HEK293 (cell line): Measurements from ENCODE around the gene CEP120.

Source experiments
- CTCF ChIA-PET: fragments of 350-600 bp; formaldehyde crosslinking; extraction: SDS; loops from one replicate; lab custom pipeline; 2021; ENCODE audit warnings: antibody characterized with exemption; lab: Yijun Ruan, JAX
- POLR2A ChIA-PET: fragments of 300-600 bp; formaldehyde crosslinking; extraction: SDS; loops from one replicate; lab custom pipeline; 2020; ENCODE audit warnings: antibody characterized with exemption, inconsistent platforms; lab: Yijun Ruan, JAX
- H3K27ac ChIP-seq: fragments of 200-500 bp; sonication (Bioruptor generic); 2 replicates; pipeline ENCODE4 v1.5.1; 2014; ENCODE audit warnings: low read depth, low read length, control low read depth, inconsistent platforms; ENCODE audit errors: extremely low read depth
- H3K36me3 ChIP-seq, 2 experiments: fragments of 200-500 bp in 1 of 2; sonication (Bioruptor generic) in 1 of 2; 1 replicate in 1 of 2; 2 replicates in 1 of 2; pipeline ENCODE4 v1.5.1; 2014 to 2017; ENCODE audit warnings: inconsistent platforms in 2 of 2, low read length in 2 of 2; ENCODE audit not compliant: control insufficient read depth in 2 of 2, insufficient read depth in 1 of 2
- H3K4me1 ChIP-seq: fragments of 200-500 bp; sonication (Bioruptor generic); 2 replicates; pipeline ENCODE4 v1.5.1; 2014; ENCODE audit warnings: mild to moderate bottlenecking, low read length, inconsistent platforms; ENCODE audit not compliant: control insufficient read depth, insufficient read depth
- H3K4me3 ChIP-seq: 2 replicates; pipeline ENCODE4 v1.5.1; 2011; ENCODE audit warnings: low read depth, mild to moderate bottlenecking, control low read depth, low read length, moderate library complexity
- H3K9me3 ChIP-seq: fragments of 200-500 bp; sonication (Bioruptor generic); 2 replicates; pipeline ENCODE4 v1.5.1; 2014; ENCODE audit warnings: low read depth, low read length, inconsistent platforms; ENCODE audit not compliant: control insufficient read depth, insufficient read depth
- BCL6B ChIP-seq: fragments of 450-650 bp; formaldehyde crosslinking; IDR thresholded peaks from 2 replicates; pipeline ENCODE4 v1.5.1; 2017; ENCODE audit warnings: missing biosample characterization, missing genetic modification characterization
- MZF1 ChIP-seq: fragments of 450-650 bp; formaldehyde crosslinking; IDR thresholded peaks from 2 replicates; pipeline ENCODE4 v1.5.1; 2017; ENCODE audit warnings: missing biosample characterization, missing genetic modification characterization, borderline replicate concordance
- OVOL3 ChIP-seq: fragments of 450-650 bp; formaldehyde crosslinking; IDR thresholded peaks from 2 replicates; pipeline ENCODE4 v1.5.1; 2016; ENCODE audit warnings: missing biosample characterization, missing genetic modification characterization
- ZBTB17 ChIP-seq: fragments of 450-650 bp; formaldehyde crosslinking; IDR thresholded peaks from 2 replicates; pipeline ENCODE4 v1.5.1; 2016; ENCODE audit warnings: missing biosample characterization, missing genetic modification characterization
- ZBTB21 ChIP-seq: fragments of 450-650 bp; formaldehyde crosslinking; IDR thresholded peaks from 2 replicates; pipeline ENCODE4 v1.5.1; 2017; ENCODE audit warnings: missing biosample characterization, missing genetic modification characterization
- ZFHX2 ChIP-seq: fragments of 450-650 bp; formaldehyde crosslinking; conservative IDR thresholded peaks from 2 replicates; pipeline ENCODE4 v1.5.1; 2016; ENCODE audit warnings: missing biosample characterization, missing genetic modification characterization
- ZFP37 ChIP-seq: fragments of 450-650 bp; formaldehyde crosslinking; IDR thresholded peaks from 2 replicates; pipeline ENCODE4 v1.5.1; 2016; ENCODE audit warnings: missing biosample characterization, missing genetic modification characterization
- ZFP41 ChIP-seq: fragments of 450-650 bp; formaldehyde crosslinking; IDR thresholded peaks from 2 replicates; pipeline ENCODE4 v1.5.1; 2016; ENCODE audit warnings: missing biosample characterization, missing genetic modification characterization, borderline replicate concordance
- ZNF132 ChIP-seq: fragments of 450-650 bp; formaldehyde crosslinking; IDR thresholded peaks from 2 replicates; pipeline ENCODE4 v1.5.1; 2017; ENCODE audit warnings: missing biosample characterization, missing genetic modification characterization, borderline replicate concordance
- ZNF18 ChIP-seq: fragments of 450-650 bp; formaldehyde crosslinking; IDR thresholded peaks from 2 replicates; pipeline ENCODE4 v1.5.1; 2016; ENCODE audit warnings: missing biosample characterization, missing genetic modification characterization
- ZNF26 ChIP-seq: fragments of 450-650 bp; formaldehyde crosslinking; IDR thresholded peaks from 2 replicates; pipeline ENCODE4 v1.5.1; 2016; ENCODE audit warnings: missing biosample characterization, missing genetic modification characterization
- ZNF366 ChIP-seq: fragments of 450-650 bp; formaldehyde crosslinking; conservative IDR thresholded peaks from 2 replicates; pipeline ENCODE4 v1.5.1; 2016; ENCODE audit warnings: missing biosample characterization, missing genetic modification characterization
- ZNF518A ChIP-seq: fragments of 450-650 bp; formaldehyde crosslinking; conservative IDR thresholded peaks from 2 replicates; pipeline ENCODE4 v1.5.1; 2016; ENCODE audit warnings: low read depth, missing biosample characterization, missing genetic modification characterization
- ZNF596 ChIP-seq: fragments of 450-650 bp; IDR thresholded peaks from 2 replicates; pipeline ENCODE4 v1.5.0; 2018; ENCODE audit warnings: missing biosample characterization, mild to moderate bottlenecking, missing genetic modification characterization, moderate library complexity
- ZNF626 ChIP-seq: fragments of 450-650 bp; sonication (Bioruptor Pico); formaldehyde crosslinking; IDR thresholded peaks from 2 replicates; pipeline ENCODE4 v1.5.1; 2018; ENCODE audit warnings: missing biosample characterization, missing genetic modification characterization, inconsistent platforms
- ZNF645 ChIP-seq: fragments of 450-650 bp; formaldehyde crosslinking; IDR thresholded peaks from 2 replicates; pipeline ENCODE4; 2016; ENCODE audit warnings: missing biosample characterization, missing genetic modification characterization
- ZNF660 ChIP-seq: fragments of 450-650 bp; IDR thresholded peaks from 2 replicates; pipeline ENCODE4 v1.5.1; 2018; ENCODE audit warnings: missing biosample characterization, mild to moderate bottlenecking, missing genetic modification characterization
- ZNF692 ChIP-seq: fragments of 450-650 bp; formaldehyde crosslinking; IDR thresholded peaks from 2 replicates; pipeline ENCODE4 v1.5.1; 2016; ENCODE audit warnings: missing biosample characterization, missing genetic modification characterization
- ZNF785 ChIP-seq: fragments of 450-650 bp; formaldehyde crosslinking; IDR thresholded peaks from 2 replicates; pipeline ENCODE4 v1.5.1; 2016; ENCODE audit warnings: missing biosample characterization, missing genetic modification characterization
- ZSCAN30 ChIP-seq: fragments of 450-650 bp; IDR thresholded peaks from 2 replicates; pipeline ENCODE4 v1.5.1; 2018; ENCODE audit warnings: missing biosample characterization, mild to moderate bottlenecking, missing genetic modification characterization, moderate library complexity

CEP120 gene

GRCh38 chr5:123351820-123352219, 71.4 kb downstream of the CEP120 start (continued):
- no peak for TF ChIP-seq ZNF692 (tag by site-specific recombination)
- TF ChIP-seq ZFP41 (tag by site-specific recombination) = no peak

GRCh38 chr5:123351240-123351639, 72.0 kb downstream of the CEP120 start:
- ChIA-PET POLR2A (no interaction called here), CTCF (no interaction called here)
- TF ChIP-seq ZNF596 (tag by site-specific recombination) (no peak), ZNF626 (tag by site-specific recombination) (no peak), ZNF518A (tag by site-specific recombination) (no peak), ZNF366 (tag by site-specific recombination) (no peak), ZBTB17 (tag by site-specific recombination) (no peak), ZNF785 (tag by site-specific recombination) (no peak), ZSCAN30 (tag by site-specific recombination) (no peak), ZNF26 (tag by site-specific recombination) (no peak), MZF1 (tag by site-specific recombination) (no peak), ZBTB21 (tag by site-specific recombination) (no peak), BCL6B (tag by site-specific recombination) (no peak), ZNF660 (no peak), ZNF18 (tag by site-specific recombination) (no peak), ZNF645 (tag by site-specific recombination) (no peak), ZNF132 (tag by site-specific recombination) (no peak), OVOL3 (tag by site-specific recombination) (no peak), ZFP37 (no peak), ZFHX2 (tag by site-specific recombination) (no peak)
- no peak overlapping the region for H3K27ac ChIP-seq
- H3K4me3 ChIP-seq = no peak overlapping the region
- H3K36me3 ChIP-seq = peaks cover 0 to 8% of the 10 kb centered on the region in 2 experiments; a peak in 2 of 3 replicates
- no peaks in the 10 kb centered on the region for H3K9me3 ChIP-seq
- no peaks in the 10 kb centered on the region for H3K4me1 ChIP-seq
